UCSD-AML1 (cell line): ENCODE data around the gene PLEKHG4.

Source experiments
- DNase-seq: peaks from one replicate; lab custom pipeline; 2025; ENCODE audit not compliant: unreplicated experiment; lab: John Stamatoyannopoulos, UW

The PLEKHG4 gene, protein sequence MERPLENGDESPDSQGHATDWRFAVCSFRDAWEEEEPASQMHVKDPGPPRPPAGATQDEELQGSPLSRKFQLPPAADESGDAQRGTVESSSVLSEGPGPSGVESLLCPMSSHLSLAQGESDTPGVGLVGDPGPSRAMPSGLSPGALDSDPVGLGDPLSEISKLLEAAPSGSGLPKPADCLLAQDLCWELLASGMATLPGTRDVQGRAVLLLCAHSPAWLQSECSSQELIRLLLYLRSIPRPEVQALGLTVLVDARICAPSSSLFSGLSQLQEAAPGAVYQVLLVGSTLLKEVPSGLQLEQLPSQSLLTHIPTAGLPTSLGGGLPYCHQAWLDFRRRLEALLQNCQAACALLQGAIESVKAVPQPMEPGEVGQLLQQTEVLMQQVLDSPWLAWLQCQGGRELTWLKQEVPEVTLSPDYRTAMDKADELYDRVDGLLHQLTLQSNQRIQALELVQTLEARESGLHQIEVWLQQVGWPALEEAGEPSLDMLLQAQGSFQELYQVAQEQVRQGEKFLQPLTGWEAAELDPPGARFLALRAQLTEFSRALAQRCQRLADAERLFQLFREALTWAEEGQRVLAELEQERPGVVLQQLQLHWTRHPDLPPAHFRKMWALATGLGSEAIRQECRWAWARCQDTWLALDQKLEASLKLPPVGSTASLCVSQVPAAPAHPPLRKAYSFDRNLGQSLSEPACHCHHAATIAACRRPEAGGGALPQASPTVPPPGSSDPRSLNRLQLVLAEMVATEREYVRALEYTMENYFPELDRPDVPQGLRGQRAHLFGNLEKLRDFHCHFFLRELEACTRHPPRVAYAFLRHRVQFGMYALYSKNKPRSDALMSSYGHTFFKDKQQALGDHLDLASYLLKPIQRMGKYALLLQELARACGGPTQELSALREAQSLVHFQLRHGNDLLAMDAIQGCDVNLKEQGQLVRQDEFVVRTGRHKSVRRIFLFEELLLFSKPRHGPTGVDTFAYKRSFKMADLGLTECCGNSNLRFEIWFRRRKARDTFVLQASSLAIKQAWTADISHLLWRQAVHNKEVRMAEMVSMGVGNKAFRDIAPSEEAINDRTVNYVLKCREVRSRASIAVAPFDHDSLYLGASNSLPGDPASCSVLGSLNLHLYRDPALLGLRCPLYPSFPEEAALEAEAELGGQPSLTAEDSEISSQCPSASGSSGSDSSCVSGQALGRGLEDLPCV

GRCh38 chr16:67279296-67280089 lies at the start of gene PLEKHG4:
Gene PLEKHG4, plus strand, starts transcription at chr16:67279532. Its CDS starts 513 bp downstream, at chr16:67280045.
- peak; percentile 87 for DNase-seq

- DNase-seq: no peak
Measured at GRCh38 chr16:67229906-67230808, 49.2 kb upstream of the PLEKHG4 start.

DNA sequence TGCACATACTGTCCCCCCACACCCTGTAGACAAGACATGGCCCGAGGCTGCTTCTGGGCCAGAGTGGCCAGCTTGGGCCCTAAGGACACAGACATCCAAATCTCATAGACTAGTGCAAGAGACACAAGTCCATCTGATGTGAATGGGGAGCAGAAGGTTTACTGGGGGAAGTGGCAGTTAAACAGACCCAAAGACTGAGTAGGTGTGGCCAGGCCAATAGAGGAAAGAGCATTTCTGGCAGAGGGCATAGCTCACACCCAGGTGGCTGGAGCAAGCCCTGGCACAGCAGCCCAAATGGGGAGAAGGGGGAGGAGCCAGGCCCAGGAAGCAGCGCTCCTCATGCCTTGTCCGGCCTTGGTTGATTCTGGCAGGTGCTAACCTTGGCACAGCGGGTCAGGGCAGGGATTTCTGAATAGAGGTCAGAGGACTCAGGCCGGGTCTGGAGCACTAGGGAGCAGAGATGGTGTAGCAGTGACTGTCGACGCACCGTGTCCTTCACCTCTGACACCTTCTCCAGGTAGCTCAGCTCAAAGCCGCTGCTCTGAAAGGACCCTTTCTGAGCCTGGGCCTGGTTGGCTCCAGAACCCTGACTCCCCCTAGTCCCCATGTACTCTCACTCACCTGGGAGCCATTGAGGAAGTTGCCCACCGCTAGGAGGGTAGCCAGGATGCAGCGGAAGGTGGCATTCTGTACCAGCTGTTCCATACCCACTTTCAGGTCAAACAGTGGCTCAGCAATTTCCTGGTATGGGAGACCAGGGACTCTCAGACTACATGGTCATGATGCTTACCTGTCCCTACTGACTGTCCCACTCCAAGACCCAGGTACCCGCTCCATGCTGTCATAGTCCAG lies 48.3 kb upstream of the PLEKHG4 start:
- no peak for DNase-seq

GRCh38 chr16:67233596-67233995 lies 45.7 kb upstream of the PLEKHG4 start:
- no peak for DNase-seq

GRCh38 chr16:67234180-67234597 lies 45.1 kb upstream of the PLEKHG4 start:
- no peak for DNase-seq

GRCh38 chr16:67235816-67236562 lies 43.3 kb upstream of the PLEKHG4 start:
- DNase-seq: no peak

DNA sequence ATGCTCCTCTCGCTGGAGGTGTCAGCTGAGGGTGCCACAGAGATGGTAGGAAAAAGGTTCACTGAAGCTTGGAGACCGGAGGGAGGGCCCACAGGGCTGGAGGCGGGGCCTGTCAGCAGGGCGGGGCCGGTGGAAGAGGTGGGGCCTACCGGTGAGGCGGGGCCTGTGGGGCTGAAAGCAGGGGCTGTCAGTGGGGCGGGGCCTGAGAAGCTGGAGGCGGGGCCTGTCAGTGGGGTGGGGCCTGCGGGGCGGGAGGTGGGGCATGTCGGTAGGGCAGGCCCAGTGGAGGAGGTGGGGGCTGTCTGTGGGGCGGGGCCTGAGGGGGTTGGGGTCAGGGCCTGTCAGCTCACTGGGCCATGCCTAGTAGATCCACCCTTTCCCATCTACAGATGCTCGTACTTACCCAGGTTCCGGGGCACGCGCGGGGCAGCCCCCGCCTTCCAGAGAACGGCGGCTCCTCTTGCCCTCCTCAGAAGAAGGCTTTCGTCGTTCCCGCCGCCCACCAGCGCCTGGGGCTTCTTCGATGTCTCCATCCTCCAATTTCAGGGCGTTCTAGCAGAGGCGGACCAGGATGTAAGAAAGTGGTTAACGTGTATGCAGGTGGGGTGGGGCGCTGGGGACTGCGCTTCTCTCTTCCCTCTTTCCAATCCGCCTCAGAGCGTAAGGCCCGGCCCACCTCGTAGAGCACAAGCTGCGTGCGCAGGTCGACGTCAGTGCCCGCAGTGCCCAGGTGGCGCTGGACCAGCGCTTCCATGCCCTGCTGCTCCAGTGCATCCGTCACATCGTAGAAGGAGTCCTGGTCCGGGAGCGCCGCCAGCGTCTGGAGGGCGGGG lies 42.6 kb upstream of the PLEKHG4 start:
- DNase-seq: peak; percentile 74

DNA sequence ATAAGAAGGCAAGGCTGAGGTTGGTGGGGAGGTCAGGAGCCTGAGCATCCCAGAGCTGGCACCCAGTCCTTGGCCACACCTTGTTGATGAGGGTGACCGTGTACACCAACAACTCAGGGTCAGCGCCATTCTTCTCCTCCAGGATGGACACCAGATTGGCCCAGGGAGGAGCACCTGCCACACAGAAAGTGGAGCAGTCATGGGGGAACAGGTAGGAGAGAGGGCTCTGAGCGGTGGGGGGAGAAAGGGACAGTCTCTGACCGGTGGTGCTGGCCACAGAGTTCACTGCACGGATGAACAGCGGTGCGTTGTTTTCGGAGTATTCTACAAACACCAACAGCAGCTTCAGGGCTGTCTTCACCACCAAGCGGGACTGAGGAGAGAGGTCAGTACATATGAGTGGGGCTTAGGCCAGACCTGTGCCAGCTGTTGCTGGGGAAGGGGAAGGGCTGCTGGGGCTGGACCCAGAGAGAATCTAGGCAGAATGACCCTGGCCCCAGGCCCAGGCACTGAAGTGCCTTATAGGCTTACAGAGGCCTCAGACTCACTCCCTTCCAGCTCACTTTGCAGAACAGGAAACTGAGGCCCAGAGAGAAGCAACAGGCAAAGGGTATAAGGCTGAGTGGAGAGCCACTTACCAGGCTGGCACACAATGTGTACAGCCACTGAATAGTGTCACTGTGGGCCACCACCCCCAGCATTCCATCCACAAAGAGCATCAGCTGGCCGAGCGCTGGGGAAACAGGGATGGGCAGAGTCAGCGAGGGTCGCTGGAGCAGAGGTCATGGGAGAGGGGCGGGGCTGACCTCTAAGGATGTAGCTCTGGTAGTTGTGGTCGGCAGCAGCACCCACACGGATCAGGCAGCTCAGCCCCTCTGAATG lies 41.7 kb upstream of the PLEKHG4 start:
- no peak for DNase-seq

GRCh38 chr16:67238278-67238575 lies 41.1 kb upstream of the PLEKHG4 start:
- no peak for DNase-seq

DNA sequence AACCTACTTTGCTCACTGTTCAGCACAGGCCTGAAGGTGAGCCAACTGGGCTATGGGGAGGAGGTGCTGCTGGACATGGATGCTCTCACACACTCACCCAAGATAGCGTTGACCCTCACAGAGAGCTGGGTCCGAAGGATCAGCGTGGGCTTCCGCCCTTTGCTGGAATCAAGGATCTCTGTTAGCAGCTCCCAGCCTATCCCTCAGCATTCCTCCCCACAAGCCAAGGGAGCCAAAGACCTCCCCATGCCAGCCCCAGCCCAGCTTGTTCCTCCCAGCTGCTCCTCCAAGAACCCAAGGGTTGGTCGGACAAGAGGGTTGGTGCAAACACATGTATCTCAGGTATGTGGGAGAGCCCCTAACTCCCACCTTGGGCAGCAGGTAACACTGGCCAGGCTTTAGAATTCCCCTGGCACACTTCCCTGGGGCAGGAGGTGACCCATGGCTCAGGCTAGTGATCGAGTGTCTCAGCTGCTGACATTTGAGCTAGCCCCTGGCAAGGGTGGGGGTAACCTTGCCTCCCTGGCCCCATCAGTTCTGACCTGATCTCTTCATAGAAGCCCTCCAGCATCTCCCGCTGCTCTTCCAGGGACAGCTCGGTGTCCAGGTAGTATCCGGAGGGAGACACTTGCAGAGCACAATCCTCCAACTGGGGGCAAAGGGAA lies 40.4 kb upstream of the PLEKHG4 start:
- no peak for DNase-seq

GRCh38 chr16:67240506-67240905 lies 38.8 kb upstream of the PLEKHG4 start:
- no peak for DNase-seq

- peak; percentile 30 for DNase-seq
Measured at GRCh38 chr16:67241008-67241900, 38.1 kb upstream of the PLEKHG4 start.

- no peak for DNase-seq
Measured at GRCh38 chr16:67242138-67242730, 37.1 kb upstream of the PLEKHG4 start.

- no peak for DNase-seq
Measured at GRCh38 chr16:67243481-67243880, 35.9 kb upstream of the PLEKHG4 start.
